NT2/D1 (cell line): ENCODE measurements around the gene TMED7.

Experiments used
- SUZ12 ChIP-seq: IDR thresholded peaks from 2 replicates; pipeline ENCODE4 v1.6.1; 2011; ENCODE audit not compliant: insufficient read length, insufficient read depth; ENCODE audit errors: extremely low read depth
- YY1 ChIP-seq: IDR thresholded peaks from 2 replicates; pipeline ENCODE4 v1.6.1; 2011; ENCODE audit not compliant: insufficient read length, insufficient read depth

GRCh38 chr5:115634343-115635132, 8.7 kb upstream of the TMED7 start:
- TF ChIP-seq SUZ12, result no peak
- no peak for TF ChIP-seq YY1
